H9 (cell line): Measurements from ENCODE around the gene HPCAL4. TPM values are rescaled to one million over a fixed set of nuclear protein-coding genes. Genes with fewer than 3 reads are reported as not detected.

Experiments used
- DNase-seq: peaks from one replicate; pipeline ENCODE4 v3.0.0-alpha.2; 2017
- H2AFZ ChIP-seq: one replicate; pipeline ENCODE4 v1.6.1; 2013; ENCODE audit warnings: mild to moderate bottlenecking, low read length, control low read depth, moderate library complexity
- H2AK5ac ChIP-seq: 2 replicates; pipeline ENCODE4 v1.6.1; 2013; ENCODE audit warnings: low read length, control low read depth, mixed read lengths; ENCODE audit not compliant: insufficient read length
- H2BK120ac ChIP-seq: one replicate; pipeline ENCODE4 v1.6.1; 2013; ENCODE audit warnings: low read depth, mild to moderate bottlenecking, low read length, control low read depth, inconsistent platforms; ENCODE audit not compliant: poor library complexity, severe bottlenecking
- H2BK12ac ChIP-seq: 2 replicates; pipeline ENCODE4 v1.6.1; 2013; ENCODE audit warnings: low read length, control low read depth, mixed read lengths, low read depth; ENCODE audit not compliant: insufficient read length
- H2BK15ac ChIP-seq: 2 replicates; pipeline ENCODE4 v1.6.1; 2013; ENCODE audit warnings: low read depth, low read length, control low read depth
- H2BK20ac ChIP-seq: one replicate; pipeline ENCODE4 v1.6.1; 2013; ENCODE audit warnings: low read depth, mild to moderate bottlenecking, low read length, control low read depth, inconsistent platforms; ENCODE audit not compliant: poor library complexity, severe bottlenecking
- H2BK5ac ChIP-seq: 2 replicates; pipeline ENCODE4 v1.6.1; 2013; ENCODE audit warnings: low read length, control low read depth, mixed read lengths; ENCODE audit not compliant: insufficient read length
- H3K14ac ChIP-seq: 2 replicates; pipeline ENCODE4 v1.6.1; 2013; ENCODE audit warnings: low read length, control low read depth; ENCODE audit not compliant: insufficient read depth
- H3K18ac ChIP-seq: 2 replicates; pipeline ENCODE4 v1.6.1; 2013; ENCODE audit warnings: low read depth, mild to moderate bottlenecking, mixed read lengths, low read length, control low read depth; ENCODE audit not compliant: insufficient read length
- H3K23ac ChIP-seq: 2 replicates; pipeline ENCODE4 v1.6.1; 2013; ENCODE audit warnings: low read length, control low read depth, mixed read lengths, low read depth; ENCODE audit not compliant: insufficient read length
- H3K23me2 ChIP-seq: 2 replicates; pipeline ENCODE4 v1.6.1; 2013; ENCODE audit warnings: low read depth, mild to moderate bottlenecking, mixed read lengths, low read length, control low read depth; ENCODE audit not compliant: insufficient read length, poor library complexity, severe bottlenecking
- H3K27ac ChIP-seq: 2 replicates; pipeline ENCODE4 v1.5.1; 2013; ENCODE audit warnings: low read length, control low read depth, mixed read lengths, low read depth; ENCODE audit not compliant: insufficient read length
- H3K27me3 ChIP-seq: 2 replicates; pipeline ENCODE4 v1.6.1; 2013; ENCODE audit warnings: low read length, control low read depth, inconsistent platforms; ENCODE audit not compliant: insufficient read depth
- H3K4ac ChIP-seq: 2 replicates; pipeline ENCODE4 v1.6.1; 2013; ENCODE audit warnings: low read depth, mild to moderate bottlenecking, control low read depth, inconsistent platforms, low read length, moderate library complexity
- H3K4me1 ChIP-seq: 2 replicates; pipeline ENCODE4 v1.6.1; 2013; ENCODE audit warnings: low read length, control low read depth, inconsistent platforms; ENCODE audit not compliant: insufficient read depth
- H3K4me2 ChIP-seq: 2 replicates; pipeline ENCODE4 v1.6.1; 2013; ENCODE audit warnings: low read length, control low read depth, mixed read lengths; ENCODE audit not compliant: insufficient read length, insufficient read depth
- H3K56ac ChIP-seq: 2 replicates; pipeline ENCODE4 v1.6.1; 2013; ENCODE audit warnings: low read depth, mild to moderate bottlenecking, mixed read lengths, low read length, control low read depth; ENCODE audit not compliant: insufficient read length
- H3K79me1 ChIP-seq: 2 replicates; pipeline ENCODE4 v1.6.1; 2013; ENCODE audit warnings: low read depth, mild to moderate bottlenecking, moderate library complexity, low read length, control low read depth, inconsistent platforms; ENCODE audit not compliant: insufficient read depth, poor library complexity, severe bottlenecking
- H3K79me2 ChIP-seq: 2 replicates; pipeline ENCODE4 v1.6.1; 2013; ENCODE audit warnings: low read length, control low read depth, inconsistent platforms; ENCODE audit not compliant: insufficient read depth
- H3K9ac ChIP-seq: 2 replicates; pipeline ENCODE4 v1.6.1; 2013; ENCODE audit warnings: low read length, control low read depth, mixed read lengths; ENCODE audit not compliant: insufficient read length; ENCODE audit errors: extremely low read depth
- H3K9me3 ChIP-seq: one replicate; pipeline ENCODE4 v1.6.1; 2013; ENCODE audit warnings: low read depth, low read length, inconsistent platforms; ENCODE audit not compliant: control insufficient read depth
- H3T11ph ChIP-seq: one replicate; pipeline ENCODE4 v1.6.1; 2013; ENCODE audit warnings: mild to moderate bottlenecking, low read length, control low read depth, inconsistent platforms
- H4K20me1 ChIP-seq: one replicate; pipeline ENCODE4 v1.6.1; 2013; ENCODE audit not compliant: control insufficient read depth, insufficient read length, insufficient read depth
- H4K5ac ChIP-seq: 2 replicates; pipeline ENCODE4 v1.6.1; 2013; ENCODE audit warnings: low read depth, mild to moderate bottlenecking, mixed read lengths, low read length, control low read depth; ENCODE audit not compliant: insufficient read length
- H4K8ac ChIP-seq: replicated peaks from 2 replicates; pipeline ENCODE4 v1.6.1; 2013; ENCODE audit warnings: low read length, control low read depth, mixed read lengths, low read depth; ENCODE audit not compliant: insufficient read length
- H4K91ac ChIP-seq: 2 replicates; pipeline ENCODE4 v1.6.1; 2013; ENCODE audit warnings: low read depth, mild to moderate bottlenecking, moderate library complexity, mixed read lengths, low read length, control low read depth; ENCODE audit not compliant: insufficient read length
- H3K27ac Mint-ChIP-seq, 3 experiments: 2 replicates in 2 of 3; 3 replicates in 1 of 3; pipeline ENCODE4 v1.8.0; 2020 to 2021; ENCODE audit warnings: mixed read lengths in 3 of 3, mild to moderate bottlenecking in 1 of 3, moderate library complexity in 1 of 3
- H3K27me3 Mint-ChIP-seq: 2 replicates; pipeline ENCODE4 v1.8.0; 2021; ENCODE audit warnings: low read depth, mild to moderate bottlenecking, moderate library complexity, mixed read lengths
- H3K36me3 Mint-ChIP-seq, 3 experiments: 2 replicates in 2 of 3; 3 replicates in 1 of 3; pipeline ENCODE4 v1.8.0; 2020 to 2021; ENCODE audit warnings: low read depth in 3 of 3, mixed read lengths in 3 of 3; ENCODE audit not compliant: insufficient read depth in 1 of 3
- H3K4me1 Mint-ChIP-seq, 2 experiments: 2 replicates each; pipeline ENCODE4 v1.8.0; 2020; ENCODE audit warnings: mixed read lengths in 2 of 2
- H3K4me3 Mint-ChIP-seq, 2 experiments: 2 replicates in 1 of 2; 3 replicates in 1 of 2; pipeline ENCODE4 v1.8.0; 2020 to 2021; ENCODE audit warnings: mild to moderate bottlenecking in 2 of 2, mixed read lengths in 2 of 2, moderate library complexity in 1 of 2
- H3K9me3 Mint-ChIP-seq, 2 experiments: 2 replicates in 1 of 2; 3 replicates in 1 of 2; pipeline ENCODE4 v1.8.0; 2020; ENCODE audit warnings: mild to moderate bottlenecking in 2 of 2, mixed read lengths in 2 of 2, moderate library complexity in 1 of 2
- WGBS: extraction: QIAGEN DNeasy Blood & Tissue Kit; methylation state at CpG from one replicate; pipeline ENCODE4 v1.1.7; 2013; ENCODE audit warnings: missing lambda C conversion rate, low lambda C conversion rate, mixed read lengths; ENCODE audit not compliant: insufficient read length; ENCODE audit errors: extremely low coverage; 5-methylcytosine and 5-hydroxymethylcytosine counted together
- total RNA-seq: library from RNA; stranded (reverse); gene quantifications from 2 replicates; pipeline ENCODE4 v1.2.1, GENCODE V29; 2021
- TF ChIP-seq, protein P1 (sequence below): fragments of 200-600 bp; sonication (generic); conservative IDR thresholded peaks from 3 replicates; pipeline ENCODE4 v1.8.0; 2021; ENCODE audit warnings: antibody characterized with exemption, mild to moderate bottlenecking

The HPCAL4 gene
- total RNA-seq, 1 experiment from 2014 or later, result 0.15 TPM

DNA sequence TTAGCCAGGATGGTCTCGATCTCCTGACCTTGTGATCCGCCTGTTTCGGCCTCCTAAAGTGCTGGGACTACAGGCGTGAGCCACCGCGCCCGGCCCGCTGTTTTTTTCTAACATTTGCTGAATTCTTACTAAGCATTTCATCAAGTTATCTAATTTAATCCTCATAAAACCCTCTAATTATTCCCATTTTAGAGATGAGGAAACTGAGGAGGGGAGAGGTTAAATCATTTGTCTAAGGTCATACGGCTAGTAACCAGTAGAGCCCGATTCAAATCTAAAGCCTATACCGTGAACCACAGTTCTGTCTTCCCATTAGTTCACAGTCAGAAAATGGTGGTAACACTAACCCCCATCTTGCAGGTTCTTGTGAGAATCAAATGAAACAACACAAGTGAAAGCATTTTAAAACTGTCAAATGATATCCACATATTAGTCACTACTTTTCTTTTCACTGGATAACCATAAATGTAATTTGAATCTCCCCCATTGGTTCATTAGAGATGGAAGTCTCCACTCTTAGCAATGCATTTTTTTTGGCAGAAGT is 62.4 kb downstream of the HPCAL4 start:
- Histone ChIP-seq H2BK15ac (no peak overlapping the region), H4K20me1 (no peaks in the 10 kb centered on the region), H3K9me3 (no peaks in the 10 kb centered on the region), H3K14ac (no peak overlapping the region), H3K9ac (no peak overlapping the region), H2AK5ac (no peak overlapping the region), H3K23ac (no peak overlapping the region), H2BK20ac (no peak overlapping the region), H3K4me1 (peaks cover 3% of the 10 kb centered on the region; the same call in 1 of the 2 replicates), H4K8ac (no peak overlapping the region), H3K18ac (no peak overlapping the region), H2BK120ac (no peak overlapping the region), H2BK5ac (no peak overlapping the region), H3K56ac (no peak overlapping the region), H3K4me2 (no peak overlapping the region), H3K27ac (no peak overlapping the region), H3T11ph (no peak overlapping the region), H2AFZ (no peak overlapping the region), H3K23me2 (no peaks in the 10 kb centered on the region), H3K27me3 (peaks cover 3% of the 10 kb centered on the region; the same call in 1 of the 2 replicates), H4K5ac (no peak overlapping the region), H3K79me1 (no peaks in the 10 kb centered on the region), H2BK12ac (no peak overlapping the region), H4K91ac (no peak overlapping the region), H3K79me2 (no peaks in the 10 kb centered on the region), H3K4ac (no peak overlapping the region)
- WGBS, result no CpG with 5 or more reads among the region's 11 CpGs
- no peak overlapping the region for H3K4me3 Mint-ChIP-seq
- H3K27ac Mint-ChIP-seq, result no peak overlapping the region
- peaks cover 92% of the 10 kb centered on the region for H3K27me3 Mint-ChIP-seq
- no peaks in the 10 kb centered on the region for H3K36me3 Mint-ChIP-seq
- H3K4me1 Mint-ChIP-seq, result peaks cover 8% of the 10 kb centered on the region in 2 experiments
- no peaks in the 10 kb centered on the region for H3K9me3 Mint-ChIP-seq
- DNase-seq, result no peak
- TF ChIP-seq, protein P1, sequence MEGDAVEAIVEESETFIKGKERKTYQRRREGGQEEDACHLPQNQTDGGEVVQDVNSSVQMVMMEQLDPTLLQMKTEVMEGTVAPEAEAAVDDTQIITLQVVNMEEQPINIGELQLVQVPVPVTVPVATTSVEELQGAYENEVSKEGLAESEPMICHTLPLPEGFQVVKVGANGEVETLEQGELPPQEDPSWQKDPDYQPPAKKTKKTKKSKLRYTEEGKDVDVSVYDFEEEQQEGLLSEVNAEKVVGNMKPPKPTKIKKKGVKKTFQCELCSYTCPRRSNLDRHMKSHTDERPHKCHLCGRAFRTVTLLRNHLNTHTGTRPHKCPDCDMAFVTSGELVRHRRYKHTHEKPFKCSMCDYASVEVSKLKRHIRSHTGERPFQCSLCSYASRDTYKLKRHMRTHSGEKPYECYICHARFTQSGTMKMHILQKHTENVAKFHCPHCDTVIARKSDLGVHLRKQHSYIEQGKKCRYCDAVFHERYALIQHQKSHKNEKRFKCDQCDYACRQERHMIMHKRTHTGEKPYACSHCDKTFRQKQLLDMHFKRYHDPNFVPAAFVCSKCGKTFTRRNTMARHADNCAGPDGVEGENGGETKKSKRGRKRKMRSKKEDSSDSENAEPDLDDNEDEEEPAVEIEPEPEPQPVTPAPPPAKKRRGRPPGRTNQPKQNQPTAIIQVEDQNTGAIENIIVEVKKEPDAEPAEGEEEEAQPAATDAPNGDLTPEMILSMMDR, result no peak

Other genes starting within 250 kb of the HPCAL4 start
- 0.52 and 0.94 TPM in 2 replicates for gene BMP8A, start 199.8 kb downstream of the HPCAL4 start, total RNA-seq
- gene PABPC4, start 114.6 kb downstream of the HPCAL4 start, total RNA-seq, result 368 and 377 TPM in 2 replicates
- 1.8 and 1.9 TPM in 2 replicates for gene HEYL, start 51.8 kb downstream of the HPCAL4 start, total RNA-seq
- not detected in 2 replicates for gene NT5C1A, start 19.3 kb downstream of the HPCAL4 start, total RNA-seq
- gene PPIE, start 47.4 kb upstream of the HPCAL4 start, total RNA-seq, result 36.3 and 38.8 TPM in 2 replicates
- 3.7 and 4.3 TPM in 2 replicates for gene OXCT2, start 79.9 kb upstream of the HPCAL4 start, total RNA-seq
- 0.33 and 0.42 TPM in 2 replicates for gene BMP8B, start 97.4 kb upstream of the HPCAL4 start, total RNA-seq
- 25.4 and 28.2 TPM in 2 replicates for gene TRIT1, start 192.1 kb upstream of the HPCAL4 start, total RNA-seq
- gene MYCL, start 210.5 kb upstream of the HPCAL4 start, total RNA-seq, result 17.6 and 18.4 TPM in 2 replicates